Measurements from ENCODE around the gene USE1.

USE1 gene

DNA sequence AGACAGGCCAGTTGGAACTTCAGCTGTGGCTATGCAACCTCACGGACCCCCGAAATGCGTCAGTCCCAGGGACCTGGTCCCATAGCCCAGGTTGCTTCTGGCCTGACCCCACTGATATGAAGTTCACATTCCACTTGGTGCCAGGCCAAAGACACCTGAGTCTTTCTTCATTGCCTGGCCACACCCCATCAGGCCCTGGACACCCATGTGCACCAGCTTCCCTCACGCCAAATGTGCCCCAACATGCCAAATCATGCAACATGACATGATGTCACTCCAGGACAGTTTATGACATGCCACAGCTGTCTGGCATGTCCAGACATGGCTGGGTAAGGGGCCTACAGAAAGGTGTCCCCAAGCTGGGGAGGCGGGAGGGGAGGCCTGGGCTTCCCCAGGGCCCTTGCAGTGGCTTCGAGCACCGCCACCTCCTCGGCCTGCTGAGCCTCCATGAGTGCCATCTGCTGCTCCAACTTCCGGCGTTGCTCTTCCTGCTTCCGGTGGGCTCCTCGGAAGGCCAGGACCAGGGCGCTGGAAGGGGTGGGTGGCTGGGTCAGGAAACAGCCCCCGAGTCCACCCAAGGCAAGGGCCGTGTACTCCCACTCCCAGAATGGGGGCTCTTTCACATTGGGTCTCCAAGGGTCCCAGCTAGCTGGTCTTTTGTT is 34.9 kb downstream of the USE1 start:
- TF ChIP-seq, protein P1, sequence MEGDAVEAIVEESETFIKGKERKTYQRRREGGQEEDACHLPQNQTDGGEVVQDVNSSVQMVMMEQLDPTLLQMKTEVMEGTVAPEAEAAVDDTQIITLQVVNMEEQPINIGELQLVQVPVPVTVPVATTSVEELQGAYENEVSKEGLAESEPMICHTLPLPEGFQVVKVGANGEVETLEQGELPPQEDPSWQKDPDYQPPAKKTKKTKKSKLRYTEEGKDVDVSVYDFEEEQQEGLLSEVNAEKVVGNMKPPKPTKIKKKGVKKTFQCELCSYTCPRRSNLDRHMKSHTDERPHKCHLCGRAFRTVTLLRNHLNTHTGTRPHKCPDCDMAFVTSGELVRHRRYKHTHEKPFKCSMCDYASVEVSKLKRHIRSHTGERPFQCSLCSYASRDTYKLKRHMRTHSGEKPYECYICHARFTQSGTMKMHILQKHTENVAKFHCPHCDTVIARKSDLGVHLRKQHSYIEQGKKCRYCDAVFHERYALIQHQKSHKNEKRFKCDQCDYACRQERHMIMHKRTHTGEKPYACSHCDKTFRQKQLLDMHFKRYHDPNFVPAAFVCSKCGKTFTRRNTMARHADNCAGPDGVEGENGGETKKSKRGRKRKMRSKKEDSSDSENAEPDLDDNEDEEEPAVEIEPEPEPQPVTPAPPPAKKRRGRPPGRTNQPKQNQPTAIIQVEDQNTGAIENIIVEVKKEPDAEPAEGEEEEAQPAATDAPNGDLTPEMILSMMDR (IDR thresholded peaks at IDR 0.05) = no peak
- no peak overlapping the region for H3K27ac ChIP-seq
- peaks cover 8 to 9% of the 10 kb centered on the region in 2 experiments for H3K4me1 ChIP-seq (ENCODE audit: control insufficient read depth in 1 of 2, insufficient read depth in 1 of 2, low read depth in 1 of 2, low read length in 1 of 2)
- H3K4me3 ChIP-seq (ENCODE audit: low read depth in 1 of 2, low read length in 1 of 2) = no peak overlapping the region
- no peaks in the 10 kb centered on the region for H3K36me3 ChIP-seq
- peaks cover 28% of the 10 kb centered on the region for H3K27me3 ChIP-seq
- H3K9me3 ChIP-seq = no peaks in the 10 kb centered on the region

DNA sequence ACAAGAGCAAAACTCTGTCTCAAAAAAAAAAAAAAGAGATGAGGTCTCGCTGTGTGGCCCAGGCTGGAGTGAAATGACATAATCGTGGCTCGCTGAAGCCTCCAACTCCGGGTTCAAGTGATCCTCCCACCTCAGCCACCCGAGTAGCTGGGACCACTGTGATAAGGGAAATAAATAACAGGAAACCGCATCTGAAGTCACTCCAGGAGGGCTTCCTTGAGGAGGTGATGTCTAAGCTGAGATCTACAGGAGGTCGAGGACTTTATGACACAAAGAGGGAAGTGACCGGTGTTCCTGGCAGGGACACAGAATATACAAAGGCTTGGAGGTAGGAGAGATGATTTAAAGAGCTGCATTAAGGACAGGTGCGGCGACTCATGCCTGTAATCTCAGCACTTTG is 39.5 kb downstream of the USE1 start:
- no peak overlapping the region for H3K27ac ChIP-seq
- no peaks in the 10 kb centered on the region for H3K27me3 ChIP-seq
- no peaks in the 10 kb centered on the region for H3K9me3 ChIP-seq
- H3K4me1 ChIP-seq (ENCODE audit: control insufficient read depth in 1 of 2, insufficient read depth in 1 of 2, low read depth in 1 of 2, low read length in 1 of 2) = no peaks in the 10 kb centered on the region
- TF ChIP-seq, protein P1 (IDR thresholded peaks at IDR 0.05) = no peak
- H3K36me3 ChIP-seq = no peaks in the 10 kb centered on the region
- no peak overlapping the region for H3K4me3 ChIP-seq (ENCODE audit: low read depth in 1 of 2, low read length in 1 of 2)

DNA sequence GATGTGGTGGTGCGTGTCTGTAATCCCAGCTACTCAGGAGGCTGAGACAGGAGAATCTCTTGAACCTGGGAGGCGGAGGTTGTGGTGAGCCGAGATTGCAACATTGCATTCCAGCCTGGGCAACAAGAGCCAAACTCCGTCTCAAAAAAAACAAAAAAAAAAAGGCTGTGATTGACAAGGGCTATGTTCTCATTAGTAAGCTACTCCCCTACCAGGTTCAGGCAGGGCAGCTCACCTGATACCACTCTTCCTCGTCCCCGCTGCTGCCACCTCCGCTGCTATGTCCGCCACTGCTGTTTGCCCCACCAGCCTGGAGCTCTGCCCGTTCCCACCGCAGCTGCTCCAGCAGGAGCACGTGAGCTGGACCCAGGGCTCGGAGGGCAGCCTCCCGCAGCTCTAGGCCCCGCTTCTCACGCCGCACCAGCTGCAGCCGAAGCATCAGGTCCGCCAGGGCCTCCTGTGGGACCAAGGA is 40.0 kb downstream of the USE1 start:
- no peak overlapping the region for H3K27ac ChIP-seq

DNA sequence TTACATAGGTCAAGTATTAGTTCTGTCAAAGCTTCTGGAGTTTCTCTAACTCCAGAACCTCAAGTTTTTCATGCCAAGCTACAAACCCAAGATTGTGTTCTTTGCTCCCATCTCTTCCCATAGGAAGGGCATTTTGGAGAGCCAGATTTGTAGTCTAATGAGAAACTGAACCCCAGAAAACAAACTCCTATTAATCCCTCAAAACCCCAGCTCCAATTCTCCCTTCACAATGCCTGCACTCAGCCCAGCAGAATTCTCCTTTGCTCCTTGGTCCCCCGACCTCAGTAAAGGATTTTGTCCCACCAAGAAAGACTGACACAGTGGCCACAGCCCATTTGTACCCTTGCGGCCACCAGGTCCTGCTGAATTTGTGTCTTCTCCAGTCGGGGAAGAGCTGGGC is 41.0 kb downstream of the USE1 start:
- Histone ChIP-seq H3K4me1 (ENCODE audit: control insufficient read depth in 1 of 2, insufficient read depth in 1 of 2, low read depth in 1 of 2, low read length in 1 of 2) (peaks cover 0 to 4% of the 10 kb centered on the region in 2 experiments), H3K27ac (no peak overlapping the region), H3K27me3 (no peaks in the 10 kb centered on the region), H3K36me3 (no peaks in the 10 kb centered on the region), H3K4me3 (ENCODE audit: low read depth in 1 of 2, low read length in 1 of 2) (no peak overlapping the region), H3K9me3 (no peaks in the 10 kb centered on the region)
- TF ChIP-seq, protein P1 (IDR thresholded peaks at IDR 0.05) = no peak

More for the DNA sequence above, 40.0 kb downstream of the USE1 start:
- TF ChIP-seq, protein P1 (IDR thresholded peaks at IDR 0.05) = no peak
- Histone ChIP-seq H3K4me3 (ENCODE audit: low read depth in 1 of 2, low read length in 1 of 2) (no peak overlapping the region), H3K4me1 (ENCODE audit: control insufficient read depth in 1 of 2, insufficient read depth in 1 of 2, low read depth in 1 of 2, low read length in 1 of 2) (no peaks in the 10 kb centered on the region), H3K9me3 (no peaks in the 10 kb centered on the region), H3K27me3 (no peaks in the 10 kb centered on the region), H3K36me3 (no peaks in the 10 kb centered on the region)

DNA sequence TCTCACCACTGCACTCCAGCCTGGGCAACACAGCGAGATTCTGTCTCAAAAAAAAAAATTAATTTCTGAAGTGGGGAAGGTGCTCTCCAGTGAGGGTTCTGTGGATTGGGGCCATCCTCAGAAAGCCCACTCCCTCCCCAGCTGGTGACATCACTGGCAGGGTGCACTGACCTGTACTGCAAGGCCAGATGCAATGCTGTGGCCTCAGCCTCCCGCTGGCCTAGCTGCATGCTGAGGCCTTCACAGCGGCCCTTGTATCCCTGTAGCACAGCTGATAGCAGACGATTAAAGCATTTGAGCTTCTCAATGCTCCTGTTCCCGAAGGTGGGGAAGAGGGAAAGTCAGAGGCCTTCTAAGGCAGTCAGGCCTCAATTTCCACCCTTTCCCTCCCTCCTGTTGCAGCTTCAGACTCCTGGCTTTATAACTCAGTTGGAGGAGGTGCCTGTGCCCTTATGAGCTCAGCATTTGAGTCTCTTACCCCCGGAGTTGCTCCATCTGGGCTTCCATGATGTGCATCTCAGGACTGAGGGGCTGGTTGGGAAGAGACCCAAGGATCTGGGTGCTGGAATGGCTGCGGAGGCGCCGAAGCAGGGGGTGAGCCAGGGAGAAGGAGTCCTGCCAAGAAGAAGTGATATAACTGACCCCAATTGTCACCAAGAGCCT is 44.1 kb downstream of the USE1 start:
- H3K36me3 ChIP-seq = no peaks in the 10 kb centered on the region
- peaks cover 0 to 4% of the 10 kb centered on the region in 2 experiments for H3K4me1 ChIP-seq (ENCODE audit: control insufficient read depth in 1 of 2, insufficient read depth in 1 of 2, low read depth in 1 of 2, low read length in 1 of 2)
- H3K9me3 ChIP-seq = no peaks in the 10 kb centered on the region
- TF ChIP-seq, protein P1 (IDR thresholded peaks at IDR 0.05) = no peak
- no peak overlapping the region for H3K4me3 ChIP-seq (ENCODE audit: low read depth in 1 of 2, low read length in 1 of 2)
- no peaks in the 10 kb centered on the region for H3K27me3 ChIP-seq
- H3K27ac ChIP-seq = no peak overlapping the region
